ENCODE results near the gene SPDYC. TPM values are rescaled to one million over a fixed set of nuclear protein-coding genes. Genes with fewer than 3 reads are reported as not detected.

Gene SPDYC
- total RNA-seq, 1 experiment from 2014 or later, result not detected

DNA sequence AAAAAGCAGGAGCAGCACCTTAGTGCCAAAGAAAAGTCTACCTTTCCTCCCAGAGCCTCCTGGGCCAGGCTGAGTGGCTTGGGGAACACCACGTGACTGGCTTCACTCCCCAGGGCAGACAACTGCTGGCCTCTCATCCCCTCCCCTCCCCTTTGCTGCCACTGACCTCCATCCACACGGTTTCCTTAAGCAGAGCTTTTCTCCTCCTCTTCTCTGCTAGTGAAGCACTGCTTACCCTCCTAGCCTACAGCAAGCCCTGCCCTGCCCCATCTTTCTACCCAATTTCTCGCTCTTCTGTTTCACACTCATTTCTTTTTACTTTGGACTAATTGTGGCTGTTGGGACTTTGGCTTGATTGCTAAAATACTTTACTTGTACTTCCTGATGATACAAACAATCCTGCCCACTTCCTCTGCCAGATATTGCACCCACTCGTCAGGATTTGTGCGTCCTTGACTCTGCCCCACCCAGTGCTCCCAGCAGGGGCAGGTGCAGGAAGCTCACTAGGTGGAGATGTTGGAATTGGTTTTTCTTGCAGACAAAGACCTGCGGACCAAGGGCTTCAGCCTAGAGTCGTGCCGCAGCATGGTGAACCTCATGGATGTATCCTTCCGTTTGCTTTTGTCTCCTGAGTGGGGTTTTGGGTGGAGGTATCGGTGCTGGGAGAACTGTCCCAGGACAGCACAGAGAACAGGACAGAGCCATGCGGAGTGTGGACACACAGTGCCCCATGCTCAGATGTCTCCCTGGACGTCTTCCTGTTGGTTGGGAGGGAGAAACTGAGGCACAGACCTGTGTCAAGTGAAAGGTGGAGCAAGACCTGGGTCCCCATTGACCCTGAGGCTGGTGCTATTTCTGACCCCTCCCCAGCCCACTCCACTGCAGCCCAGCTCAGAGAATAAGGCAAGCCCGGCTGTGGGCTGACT, 39.0 kb downstream of the SPDYC start:
- H3K4me3 ChIP-seq, result no peak overlapping the region
- H3K9me3 ChIP-seq (replicated peaks), result no peaks in the 10 kb centered on the region
- peaks cover 19% of the 10 kb centered on the region for H3K4me1 ChIP-seq (replicated peaks)
- DNase-seq (ENCODE audit: low read depth in 1 of 2, low spot score in 2 of 2), result peak in 1 of 2 experiments; percentile 51
- no peak overlapping the region for H3K27ac ChIP-seq
- peaks cover 84% of the 10 kb centered on the region for H3K36me3 ChIP-seq
- no peaks in the 10 kb centered on the region for H3K27me3 ChIP-seq (replicated peaks)

DNA sequence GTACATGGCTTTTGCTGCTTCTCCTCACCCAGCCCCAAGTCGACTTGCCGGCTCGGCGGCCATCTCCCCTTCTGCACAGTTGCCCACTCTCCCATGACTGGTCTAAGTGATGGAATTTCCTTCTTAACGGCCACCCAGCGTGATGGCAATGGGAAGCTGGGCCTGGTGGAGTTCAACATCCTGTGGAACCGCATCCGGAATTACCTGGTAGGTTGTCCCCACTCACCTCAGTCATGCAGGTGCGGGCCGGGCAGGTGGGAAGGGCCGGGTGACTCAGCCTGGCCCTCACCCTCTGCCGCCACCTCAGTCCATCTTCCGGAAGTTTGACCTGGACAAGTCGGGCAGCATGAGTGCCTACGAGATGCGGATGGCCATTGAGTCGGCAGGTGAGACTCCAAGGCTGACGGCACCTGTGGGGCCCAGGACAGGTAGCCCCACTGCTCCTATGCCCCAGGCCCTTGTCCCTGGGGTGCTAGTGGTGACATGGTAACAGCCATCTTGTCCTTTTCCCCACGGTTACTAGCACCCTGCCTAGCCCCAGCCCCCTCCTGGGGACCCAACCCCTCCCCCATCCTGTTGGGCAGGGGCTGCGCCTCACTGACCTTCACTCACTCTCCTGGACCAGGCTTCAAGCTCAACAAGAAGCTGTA, 39.8 kb downstream of the SPDYC start:
- Histone ChIP-seq H3K27ac (no peak overlapping the region), H3K4me1 (replicated peaks) (peaks cover 15% of the 10 kb centered on the region), H3K27me3 (replicated peaks) (no peaks in the 10 kb centered on the region), H3K9me3 (replicated peaks) (no peaks in the 10 kb centered on the region), H3K36me3 (peaks cover 76% of the 10 kb centered on the region), H3K4me3 (no peak overlapping the region)
- peak in 1 of 2 experiments; percentile 51 for DNase-seq (ENCODE audit: low read depth in 1 of 2, low spot score in 2 of 2)

DNA sequence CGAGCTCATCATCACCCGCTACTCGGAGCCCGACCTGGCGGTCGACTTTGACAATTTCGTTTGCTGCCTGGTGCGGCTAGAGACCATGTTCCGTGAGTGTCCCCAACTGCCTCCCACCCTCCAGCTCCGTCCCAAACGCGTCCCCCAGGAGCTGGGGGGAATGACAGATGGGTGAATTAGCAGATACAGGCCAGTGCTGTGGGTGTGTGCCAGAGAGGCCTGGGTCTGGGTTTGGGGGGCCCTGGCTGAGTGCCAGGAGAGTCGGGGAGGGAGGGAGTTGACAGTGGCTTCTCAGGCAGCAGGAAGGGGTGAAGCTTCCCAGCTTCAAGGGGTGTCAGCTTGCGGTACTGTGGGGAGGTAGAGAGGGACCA, 40.3 kb downstream of the SPDYC start:
- no peak overlapping the region for H3K27ac ChIP-seq
- DNase-seq (ENCODE audit: low read depth in 1 of 2, low spot score in 2 of 2), result no peak
- H3K36me3 ChIP-seq, result peaks cover 71% of the 10 kb centered on the region
- no peaks in the 10 kb centered on the region for H3K9me3 ChIP-seq (replicated peaks)
- no peaks in the 10 kb centered on the region for H3K27me3 ChIP-seq (replicated peaks)
- no peak overlapping the region for H3K4me3 ChIP-seq
- H3K4me1 ChIP-seq (replicated peaks), result peaks cover 10% of the 10 kb centered on the region

DNA sequence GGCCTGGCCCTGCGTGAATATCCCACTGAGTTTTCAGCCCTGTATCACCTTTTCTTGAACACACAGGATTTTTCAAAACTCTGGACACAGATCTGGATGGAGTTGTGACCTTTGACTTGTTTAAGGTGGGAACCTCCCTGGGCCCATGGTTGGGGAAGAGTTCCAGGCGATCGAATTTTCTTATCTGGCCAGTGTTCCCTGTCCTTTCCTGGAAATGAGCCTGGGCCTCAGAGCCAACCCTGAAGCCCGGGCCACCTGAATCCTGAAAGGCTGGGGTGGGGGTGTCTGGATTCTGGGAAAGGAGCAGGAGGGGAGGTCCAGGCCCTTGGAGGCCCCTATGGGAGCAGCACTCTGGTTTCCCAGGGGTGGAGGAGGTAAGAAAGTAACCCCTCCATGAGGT, 40.7 kb downstream of the SPDYC start:
- Histone ChIP-seq H3K4me3 (no peak overlapping the region), H3K27me3 (replicated peaks) (no peaks in the 10 kb centered on the region), H3K9me3 (replicated peaks) (no peaks in the 10 kb centered on the region), H3K36me3 (peaks cover 67% of the 10 kb centered on the region), H3K27ac (no peak overlapping the region), H3K4me1 (replicated peaks) (peaks cover 6% of the 10 kb centered on the region)
- DNase-seq (ENCODE audit: low read depth in 1 of 2, low spot score in 2 of 2), result no peak

DNA sequence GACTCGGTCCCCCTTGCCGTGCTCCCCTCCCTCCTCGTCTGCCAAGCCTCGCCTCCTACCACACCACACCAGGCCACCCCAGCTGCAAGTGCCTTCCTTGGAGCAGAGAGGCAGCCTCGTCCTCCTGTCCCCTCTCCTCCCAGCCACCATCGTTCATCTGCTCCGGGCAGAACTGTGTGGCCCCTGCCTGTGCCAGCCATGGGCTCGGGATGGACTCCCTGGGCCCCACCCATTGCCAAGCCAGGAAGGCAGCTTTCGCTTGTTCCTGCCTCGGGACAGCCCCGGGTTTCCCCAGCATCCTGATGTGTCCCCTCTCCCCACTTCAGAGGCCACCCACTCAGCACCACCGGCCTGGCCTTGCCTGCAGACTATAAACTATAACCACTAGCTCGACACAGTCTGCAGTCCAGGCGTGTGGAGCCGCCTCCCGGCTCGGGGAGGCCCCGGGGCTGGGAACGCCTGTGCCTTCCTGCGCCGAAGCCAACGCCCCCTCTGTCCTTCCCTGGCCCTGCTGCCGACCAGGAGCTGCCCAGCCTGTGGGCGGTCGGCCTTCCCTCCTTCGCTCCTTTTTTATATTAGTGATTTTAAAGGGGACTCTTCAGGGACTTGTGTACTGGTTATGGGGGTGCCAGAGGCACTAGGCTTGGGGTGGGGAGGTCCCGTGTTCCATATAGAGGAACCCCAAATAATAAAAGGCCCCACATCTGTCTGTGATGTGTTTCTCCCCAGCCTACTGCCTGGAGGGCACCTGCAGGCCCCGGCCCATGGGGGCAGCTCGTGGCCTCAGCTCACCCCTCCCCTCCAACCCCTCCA, 41.5 kb downstream of the SPDYC start:
- H3K4me1 ChIP-seq (replicated peaks), result 0 out of 2 replicates have a peak, but pooled peaks cover 4% of the 10 kb centered on the region
- H3K27ac ChIP-seq, result no peak overlapping the region
- peak in 1 of 2 experiments; percentile 57 for DNase-seq (ENCODE audit: low read depth in 1 of 2, low spot score in 2 of 2)
- H3K36me3 ChIP-seq, result peaks cover 60% of the 10 kb centered on the region
- no peaks in the 10 kb centered on the region for H3K27me3 ChIP-seq (replicated peaks)
- H3K9me3 ChIP-seq (replicated peaks), result no peaks in the 10 kb centered on the region
- no peak overlapping the region for H3K4me3 ChIP-seq

DNA sequence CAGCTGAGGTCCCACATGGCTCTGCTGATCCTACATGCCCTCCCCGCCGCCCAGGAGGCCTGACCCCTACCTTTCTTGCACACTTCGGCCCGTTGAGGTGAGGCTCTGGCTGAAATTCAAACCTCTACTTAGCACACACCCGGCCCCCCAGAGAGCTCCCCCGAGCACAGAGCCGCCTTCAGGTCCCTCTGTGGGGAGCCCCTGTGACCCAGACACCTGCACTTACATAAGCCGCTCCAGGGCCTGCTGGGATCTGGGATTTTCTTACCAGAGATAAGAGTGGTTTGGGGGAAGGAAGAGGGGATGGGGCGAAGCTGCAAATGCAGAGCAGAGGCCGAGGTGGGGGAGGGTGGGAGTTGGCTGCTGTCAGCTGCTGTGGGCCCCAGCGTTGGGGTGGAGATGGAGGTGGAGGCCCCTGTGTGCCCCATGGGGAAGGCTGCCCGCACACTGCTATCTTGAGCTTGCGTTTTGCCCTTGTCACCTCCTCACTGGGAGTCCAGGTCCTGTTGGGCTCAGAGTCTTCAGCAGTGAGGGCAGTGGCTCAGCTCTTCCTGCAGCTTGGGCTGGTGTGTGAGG, 42.3 kb downstream of the SPDYC start:
- Histone ChIP-seq H3K4me1 (replicated peaks) (0 out of 2 replicates have a peak, but pooled peaks cover 4% of the 10 kb centered on the region), H3K9me3 (replicated peaks) (no peaks in the 10 kb centered on the region), H3K36me3 (peaks cover 53% of the 10 kb centered on the region), H3K27ac (no peak overlapping the region), H3K4me3 (no peak overlapping the region), H3K27me3 (replicated peaks) (no peaks in the 10 kb centered on the region)
- DNase-seq (ENCODE audit: low read depth in 1 of 2, low spot score in 2 of 2), result peak in 1 of 2 experiments; percentile 55

DNA sequence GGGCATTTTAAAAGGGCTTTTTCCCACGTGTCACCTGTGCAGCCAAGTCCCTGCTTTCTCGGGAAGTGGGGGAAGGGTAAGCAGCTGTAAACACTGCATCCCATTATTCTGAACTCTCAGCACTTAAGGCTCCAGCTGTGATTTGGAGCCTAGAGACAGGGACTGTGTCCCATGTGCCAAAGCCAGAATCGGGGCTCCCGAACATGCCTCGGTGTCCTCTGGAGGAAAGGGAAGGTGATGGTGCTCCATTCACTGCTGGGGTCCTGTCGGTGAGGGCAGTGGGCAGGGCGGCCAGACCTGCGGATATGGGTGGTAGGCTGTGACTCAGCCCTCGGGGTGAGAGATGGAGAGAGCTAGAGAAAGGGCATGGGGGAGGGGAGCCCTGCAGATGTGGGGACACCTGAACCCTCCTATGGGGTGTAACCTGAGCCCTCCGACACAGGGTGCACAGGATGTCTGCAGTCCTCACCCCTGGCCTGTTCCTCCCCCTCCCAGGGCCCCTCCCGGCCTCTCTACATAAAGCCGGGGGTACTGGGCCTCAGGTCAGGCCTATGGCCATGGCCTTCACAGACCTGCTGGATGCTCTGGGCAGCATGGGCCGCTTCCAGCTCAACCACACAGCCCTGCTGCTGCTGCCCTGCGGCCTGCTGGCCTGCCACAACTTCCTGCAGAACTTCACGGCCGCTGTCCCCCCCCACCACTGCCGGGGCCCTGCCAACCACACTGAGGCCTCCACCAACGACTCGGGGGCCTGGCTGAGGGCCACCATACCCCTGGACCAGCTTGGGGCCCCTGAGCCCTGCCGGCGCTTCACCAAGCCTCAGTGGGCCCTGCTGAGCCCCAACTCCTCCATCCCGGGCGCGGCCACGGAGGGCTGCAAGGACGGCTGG, 43.5 kb downstream of the SPDYC start:
- Histone ChIP-seq H3K36me3 (peaks cover 41% of the 10 kb centered on the region), H3K4me1 (replicated peaks) (peaks cover 8% of the 10 kb centered on the region; the same call in 1 of the 2 replicates), H3K27me3 (replicated peaks) (no peaks in the 10 kb centered on the region), H3K9me3 (replicated peaks) (no peaks in the 10 kb centered on the region), H3K27ac (no peak overlapping the region), H3K4me3 (no peak overlapping the region)
- peak in 1 of 2 experiments; percentile 53 for DNase-seq (ENCODE audit: low read depth in 1 of 2, low spot score in 2 of 2)

DNA sequence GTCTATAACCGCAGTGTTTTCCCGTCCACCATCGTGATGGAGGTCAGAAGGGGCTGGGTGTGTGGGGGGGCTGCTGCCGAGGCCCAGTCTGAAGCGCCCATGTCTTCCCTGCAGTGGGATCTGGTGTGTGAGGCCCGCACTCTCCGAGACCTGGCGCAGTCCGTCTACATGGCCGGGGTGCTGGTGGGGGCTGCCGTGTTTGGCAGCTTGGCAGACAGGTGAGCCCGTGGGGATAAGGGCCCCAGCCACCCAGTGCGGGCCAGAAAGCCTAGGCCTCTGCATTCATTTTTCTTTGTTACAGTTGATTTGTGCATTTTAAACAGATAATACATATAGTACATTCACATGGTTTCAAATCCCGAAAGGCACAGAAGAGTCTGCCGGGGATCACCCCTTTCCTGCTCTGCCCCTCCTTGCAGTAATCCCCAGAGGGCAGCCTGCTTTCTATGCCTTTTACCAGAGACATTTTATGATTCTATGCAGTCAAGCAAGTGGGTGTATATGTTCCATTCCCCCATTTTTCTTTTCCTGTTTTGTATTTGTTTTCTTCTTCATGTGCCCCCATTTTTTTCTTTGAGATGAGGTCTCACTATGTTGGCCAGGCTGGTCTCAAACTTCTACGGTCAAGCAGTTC, 44.3 kb downstream of the SPDYC start:
- peak in 1 of 2 experiments; percentile 54 for DNase-seq (ENCODE audit: low read depth in 1 of 2, low spot score in 2 of 2)
- no peaks in the 10 kb centered on the region for H3K27me3 ChIP-seq (replicated peaks)
- no peak overlapping the region for H3K27ac ChIP-seq
- no peaks in the 10 kb centered on the region for H3K9me3 ChIP-seq (replicated peaks)
- peaks cover 10% of the 10 kb centered on the region; the same call in 1 of the 2 replicates for H3K4me1 ChIP-seq (replicated peaks)
- no peak overlapping the region for H3K4me3 ChIP-seq
- H3K36me3 ChIP-seq, result peaks cover 33% of the 10 kb centered on the region

DNA sequence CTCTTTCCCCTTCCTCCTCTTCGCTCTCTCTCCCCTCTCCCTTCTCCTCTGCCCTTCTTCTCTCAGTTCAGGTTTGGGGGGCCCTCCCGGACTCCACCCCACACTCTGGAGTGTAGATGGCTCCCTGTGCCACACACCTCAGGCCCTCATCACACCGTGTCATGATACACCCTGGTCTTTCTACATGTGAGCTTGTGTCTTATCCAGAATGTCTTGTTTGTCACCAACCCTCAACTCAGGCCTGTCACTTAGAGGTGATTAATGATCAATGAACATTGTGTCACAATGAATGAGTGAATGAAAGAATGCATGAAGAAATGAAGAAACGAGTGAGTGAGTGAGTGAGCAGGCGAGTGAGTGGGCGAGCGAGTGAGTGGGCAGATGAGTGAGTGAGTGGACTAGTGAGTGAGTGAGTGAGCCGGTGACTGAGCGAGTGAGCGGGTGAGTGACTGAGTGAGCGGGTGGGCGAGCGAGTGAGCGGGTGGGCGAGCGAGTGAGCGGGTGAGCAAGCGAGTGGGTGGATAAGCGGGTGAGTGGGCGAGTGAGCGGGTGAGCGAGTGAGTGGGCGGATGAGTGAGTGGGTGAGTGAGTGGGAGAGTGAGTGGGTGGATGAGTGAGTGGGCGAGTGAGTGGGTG, 45.5 kb downstream of the SPDYC start:
- H3K27me3 ChIP-seq (replicated peaks), result no peaks in the 10 kb centered on the region
- H3K27ac ChIP-seq, result no peak overlapping the region
- DNase-seq (ENCODE audit: low read depth in 1 of 2, low spot score in 2 of 2), result peak in 1 of 2 experiments; percentile 49
- H3K36me3 ChIP-seq, result peaks cover 21% of the 10 kb centered on the region
- peaks cover 10% of the 10 kb centered on the region; the same call in 1 of the 2 replicates for H3K4me1 ChIP-seq (replicated peaks)
- no peaks in the 10 kb centered on the region for H3K9me3 ChIP-seq (replicated peaks)
- H3K4me3 ChIP-seq, result no peak overlapping the region

DNA sequence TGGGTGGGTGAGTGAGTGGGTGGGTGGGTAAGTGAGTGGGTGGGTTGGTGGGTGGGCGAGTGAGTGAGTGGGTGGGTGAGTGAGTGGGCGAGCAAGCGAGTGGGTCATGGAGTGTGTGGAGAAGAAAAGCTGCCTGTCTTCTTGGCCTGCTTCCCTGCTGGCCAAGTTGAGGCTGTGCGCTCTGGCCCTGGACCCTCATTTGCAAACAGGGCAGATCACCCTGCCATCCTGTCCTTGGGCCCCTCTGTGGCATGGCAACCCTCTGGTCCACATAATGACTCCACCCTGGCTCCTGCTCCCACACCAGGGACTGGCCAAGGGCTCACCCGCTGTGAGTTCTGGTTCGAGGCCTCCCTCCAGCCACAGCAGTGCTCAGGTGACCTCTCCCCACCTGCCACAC, 46.8 kb downstream of the SPDYC start:
- no peak overlapping the region for H3K4me3 ChIP-seq

DNA sequence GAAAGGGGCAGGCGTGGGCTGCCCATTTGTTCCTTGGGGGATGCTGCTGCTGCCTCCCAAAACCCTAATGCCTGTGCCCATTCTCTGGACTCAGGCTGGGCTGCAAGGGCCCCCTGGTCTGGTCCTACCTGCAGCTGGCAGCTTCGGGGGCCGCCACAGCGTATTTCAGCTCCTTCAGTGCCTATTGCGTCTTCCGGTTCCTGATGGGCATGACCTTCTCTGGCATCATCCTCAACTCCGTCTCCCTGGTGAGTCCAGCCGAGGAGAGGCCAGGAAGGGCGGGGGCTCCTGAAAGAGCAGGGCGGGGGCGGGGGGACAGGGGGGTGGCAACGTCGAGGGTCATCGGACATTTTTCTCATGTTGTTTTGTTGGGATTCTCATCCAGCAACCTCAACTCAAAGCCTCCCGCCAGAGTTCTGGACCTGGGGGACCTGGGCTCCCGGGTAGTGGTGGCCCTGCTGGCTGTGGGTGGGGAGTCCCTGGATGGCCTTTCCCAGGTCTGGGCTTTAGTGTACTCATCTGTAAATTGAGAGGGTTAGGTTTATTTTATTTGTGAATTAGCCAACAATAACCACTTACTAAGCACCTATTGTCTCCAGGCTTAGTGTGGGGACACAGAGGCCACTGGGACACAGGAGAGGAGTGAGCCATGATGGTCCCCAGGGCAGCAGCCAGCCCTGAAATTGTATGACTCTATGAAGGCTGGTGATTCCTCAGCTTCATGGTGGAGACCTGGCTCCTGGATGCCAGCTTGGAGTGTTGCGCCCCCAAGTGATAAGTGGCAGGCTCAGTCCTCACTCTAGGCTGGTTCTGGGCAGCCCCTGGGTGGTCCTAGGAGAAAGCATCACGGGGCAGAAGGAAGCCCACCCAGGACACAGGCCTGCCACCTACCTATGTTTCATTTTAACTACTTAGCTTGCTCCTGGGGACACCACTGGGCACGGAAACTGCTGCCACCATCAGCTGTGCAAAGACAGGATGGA, 47.7 kb downstream of the SPDYC start:
- Histone ChIP-seq H3K9me3 (replicated peaks) (no peaks in the 10 kb centered on the region), H3K36me3 (no peaks in the 10 kb centered on the region), H3K27ac (no peak overlapping the region), H3K4me1 (replicated peaks) (peaks cover 10% of the 10 kb centered on the region; the same call in 1 of the 2 replicates), H3K4me3 (no peak overlapping the region), H3K27me3 (replicated peaks) (no peaks in the 10 kb centered on the region)
- no peak for DNase-seq (ENCODE audit: low read depth in 1 of 2, low spot score in 2 of 2)

More for the DNA sequence above, 46.8 kb downstream of the SPDYC start:
- Histone ChIP-seq H3K27me3 (replicated peaks) (no peaks in the 10 kb centered on the region), H3K4me1 (replicated peaks) (peaks cover 10% of the 10 kb centered on the region; the same call in 1 of the 2 replicates), H3K36me3 (peaks cover 8% of the 10 kb centered on the region), H3K27ac (no peak overlapping the region), H3K9me3 (replicated peaks) (no peaks in the 10 kb centered on the region)
- no peak for DNase-seq (ENCODE audit: low read depth in 1 of 2, low spot score in 2 of 2)
